GM19193 (cell line): Measurements from ENCODE around the gene C1QTNF9B.
"Not testable (repeated sequence)": the region's sequence is repeated elsewhere in the genome, so short reads cannot be mapped to it uniquely, and the experiment has no call there.

Source experiments
- POLR2A ChIP-seq: IDR thresholded peaks from 4 replicates; pipeline ENCODE4 v1.6.1; 2011; ENCODE audit not compliant: insufficient read depth, insufficient read length; ENCODE audit errors: extremely low read depth

Gene C1QTNF9B

GRCh38 chr13:23897452-23897919 is at the start of gene C1QTNF9B:
Gene C1QTNF9B (minus strand): TSS chr13:23897502.
- TF ChIP-seq POLR2A, result not testable (repeated sequence)

- no peak for TF ChIP-seq POLR2A
Observed at GRCh38 chr13:23946900-23947299, 49.6 kb upstream of the C1QTNF9B start.

- TF ChIP-seq POLR2A, result no peak
Observed at GRCh38 chr13:23946067-23946466, 48.8 kb upstream of the C1QTNF9B start.

- TF ChIP-seq POLR2A, result no peak
Observed at GRCh38 chr13:23945612-23946011, 48.3 kb upstream of the C1QTNF9B start.

GRCh38 chr13:23941211-23941610 is 43.9 kb upstream of the C1QTNF9B start:
- no peak for TF ChIP-seq POLR2A

- TF ChIP-seq POLR2A, result no peak
Observed at GRCh38 chr13:23934520-23934919, 37.2 kb upstream of the C1QTNF9B start.

GRCh38 chr13:23928985-23929384 is 31.7 kb upstream of the C1QTNF9B start:
- no peak for TF ChIP-seq POLR2A

- no peak for TF ChIP-seq POLR2A
Observed at GRCh38 chr13:23923031-23923430, 25.7 kb upstream of the C1QTNF9B start.

GRCh38 chr13:23922005-23922932 is 25.0 kb upstream of the C1QTNF9B start:
- TF ChIP-seq POLR2A, result no peak

GRCh38 chr13:23921451-23921888 is 24.2 kb upstream of the C1QTNF9B start:
- TF ChIP-seq POLR2A, result no peak

- TF ChIP-seq POLR2A, result no peak
Observed at GRCh38 chr13:23919006-23919405, 21.7 kb upstream of the C1QTNF9B start.

GRCh38 chr13:23918208-23918607 is 20.9 kb upstream of the C1QTNF9B start:
- TF ChIP-seq POLR2A, result no peak

GRCh38 chr13:23915308-23915707 is 18.0 kb upstream of the C1QTNF9B start:
- TF ChIP-seq POLR2A, result no peak

- TF ChIP-seq POLR2A, result no peak
Observed at GRCh38 chr13:23912469-23912868, 15.2 kb upstream of the C1QTNF9B start.

- TF ChIP-seq POLR2A, result no peak
Observed at GRCh38 chr13:23909606-23910005, 12.3 kb upstream of the C1QTNF9B start.

GRCh38 chr13:23905766-23906165 is 8.5 kb upstream of the C1QTNF9B start:
- TF ChIP-seq POLR2A, result no peak
